Neural cell (in vitro differentiated cells): ENCODE data around the gene IL11RA.

Experiments
- EZH2 ChIP-seq: fragments of 200-600, 300-800 bp; shearing (Covaris generic), sonication (generic); IDR thresholded peaks from 2 replicates; pipeline ENCODE4 v1.6.1; 2014; ENCODE audit warnings: antibody characterized with exemption, low read length, borderline replicate concordance, mild to moderate bottlenecking; ENCODE audit not compliant: insufficient read depth, poor library complexity, severe bottlenecking
- TF ChIP-seq, protein P1 (sequence below): fragments of 450-650 bp; IDR thresholded peaks from 2 replicates; pipeline ENCODE4 v1.5.1; 2014; ENCODE audit warnings: antibody characterized with exemption, mild to moderate bottlenecking, moderate library complexity; ENCODE audit not compliant: poor library complexity, severe bottlenecking

DNA sequence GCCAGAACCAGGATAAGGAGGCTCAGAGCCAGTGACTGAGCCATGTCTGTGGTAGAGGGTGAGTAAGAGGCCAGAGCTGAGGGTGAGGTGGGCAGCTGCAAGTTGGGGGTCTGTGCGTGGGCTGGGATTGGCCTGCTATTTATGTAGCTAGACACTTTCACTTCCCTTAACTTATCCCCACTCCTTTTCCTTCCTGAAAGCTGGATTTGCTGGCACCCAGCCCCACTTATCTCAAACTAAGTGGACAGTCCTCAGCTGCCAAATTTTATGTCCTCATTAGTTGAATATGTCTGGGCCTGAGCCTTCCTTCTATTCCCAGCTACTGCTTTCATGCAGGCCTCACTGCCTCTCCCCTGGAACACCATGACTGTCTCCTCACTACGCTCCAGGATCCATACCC, 58.0 kb downstream of the IL11RA start, which contains the start of gene CCL21:
- TF ChIP-seq, protein P1, sequence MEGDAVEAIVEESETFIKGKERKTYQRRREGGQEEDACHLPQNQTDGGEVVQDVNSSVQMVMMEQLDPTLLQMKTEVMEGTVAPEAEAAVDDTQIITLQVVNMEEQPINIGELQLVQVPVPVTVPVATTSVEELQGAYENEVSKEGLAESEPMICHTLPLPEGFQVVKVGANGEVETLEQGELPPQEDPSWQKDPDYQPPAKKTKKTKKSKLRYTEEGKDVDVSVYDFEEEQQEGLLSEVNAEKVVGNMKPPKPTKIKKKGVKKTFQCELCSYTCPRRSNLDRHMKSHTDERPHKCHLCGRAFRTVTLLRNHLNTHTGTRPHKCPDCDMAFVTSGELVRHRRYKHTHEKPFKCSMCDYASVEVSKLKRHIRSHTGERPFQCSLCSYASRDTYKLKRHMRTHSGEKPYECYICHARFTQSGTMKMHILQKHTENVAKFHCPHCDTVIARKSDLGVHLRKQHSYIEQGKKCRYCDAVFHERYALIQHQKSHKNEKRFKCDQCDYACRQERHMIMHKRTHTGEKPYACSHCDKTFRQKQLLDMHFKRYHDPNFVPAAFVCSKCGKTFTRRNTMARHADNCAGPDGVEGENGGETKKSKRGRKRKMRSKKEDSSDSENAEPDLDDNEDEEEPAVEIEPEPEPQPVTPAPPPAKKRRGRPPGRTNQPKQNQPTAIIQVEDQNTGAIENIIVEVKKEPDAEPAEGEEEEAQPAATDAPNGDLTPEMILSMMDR, result no peak
- TF ChIP-seq EZH2, result no peak
